DOHH2 (cell line): ENCODE results near the gene WNT3.

ENCODE experiments used
- EZH2phosphoT487 ChIP-seq: fragments of 200-600 bp; sonication (generic); IDR thresholded peaks from 2 replicates; pipeline ENCODE4 v1.6.1; 2017; ENCODE audit warnings: borderline replicate concordance, mild to moderate bottlenecking, antibody characterized with exemption, low read length, moderate library complexity, mixed read lengths
- TF ChIP-seq, protein P1 (sequence below): fragments of 200-600 bp; sonication (generic); IDR thresholded peaks from one replicate; pipeline ENCODE4 v1.5.1; 2014; ENCODE audit warnings: antibody characterized with exemption, mild to moderate bottlenecking, low read depth, low read length; ENCODE audit not compliant: poor library complexity, severe bottlenecking

DNA sequence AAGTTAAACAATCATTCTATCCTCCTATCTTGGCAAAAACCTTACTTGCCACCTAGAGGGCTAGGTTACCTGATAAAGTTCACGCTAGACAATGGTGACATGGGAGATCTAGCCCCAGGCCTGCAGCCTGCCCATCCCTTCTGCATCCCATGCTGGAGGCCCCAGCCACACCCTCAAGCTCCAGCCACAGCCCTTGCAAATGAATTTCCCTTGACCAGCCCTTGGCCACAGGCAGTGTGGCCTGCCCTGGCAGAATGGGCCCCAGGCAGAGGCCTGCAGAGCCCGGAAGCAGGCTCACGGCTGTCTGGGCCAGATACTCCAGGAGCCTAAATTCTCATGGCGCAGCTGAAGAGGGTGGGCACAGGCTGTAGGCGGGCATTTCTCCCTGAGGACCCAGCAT lies 14.9 kb downstream of the WNT3 start:
- TF ChIP-seq, protein P1, sequence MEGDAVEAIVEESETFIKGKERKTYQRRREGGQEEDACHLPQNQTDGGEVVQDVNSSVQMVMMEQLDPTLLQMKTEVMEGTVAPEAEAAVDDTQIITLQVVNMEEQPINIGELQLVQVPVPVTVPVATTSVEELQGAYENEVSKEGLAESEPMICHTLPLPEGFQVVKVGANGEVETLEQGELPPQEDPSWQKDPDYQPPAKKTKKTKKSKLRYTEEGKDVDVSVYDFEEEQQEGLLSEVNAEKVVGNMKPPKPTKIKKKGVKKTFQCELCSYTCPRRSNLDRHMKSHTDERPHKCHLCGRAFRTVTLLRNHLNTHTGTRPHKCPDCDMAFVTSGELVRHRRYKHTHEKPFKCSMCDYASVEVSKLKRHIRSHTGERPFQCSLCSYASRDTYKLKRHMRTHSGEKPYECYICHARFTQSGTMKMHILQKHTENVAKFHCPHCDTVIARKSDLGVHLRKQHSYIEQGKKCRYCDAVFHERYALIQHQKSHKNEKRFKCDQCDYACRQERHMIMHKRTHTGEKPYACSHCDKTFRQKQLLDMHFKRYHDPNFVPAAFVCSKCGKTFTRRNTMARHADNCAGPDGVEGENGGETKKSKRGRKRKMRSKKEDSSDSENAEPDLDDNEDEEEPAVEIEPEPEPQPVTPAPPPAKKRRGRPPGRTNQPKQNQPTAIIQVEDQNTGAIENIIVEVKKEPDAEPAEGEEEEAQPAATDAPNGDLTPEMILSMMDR: no peak
- TF ChIP-seq EZH2phosphoT487: no peak
